Vagina (tissue), 2 donors: Measurements from ENCODE around the gene SUGCT.

ENCODE experiments used
- POLR2A ChIP-seq, 2 donors: fragments of 450-650 bp; IDR thresholded peaks; one replicate each; pipeline ENCODE4 v1.6.1; 2017; ENCODE audit warnings: antibody characterized with exemption in 2 of 2, mild to moderate bottlenecking in 2 of 2, moderate library complexity in 2 of 2
- POLR2AphosphoS5 ChIP-seq, 2 donors: sonication (generic); formaldehyde crosslinking; IDR thresholded peaks; one replicate each; pipeline ENCODE4 v1.9.0; 2017; ENCODE audit warnings: antibody characterized with exemption in 2 of 2, mild to moderate bottlenecking in 2 of 2, low read depth in 1 of 2; ENCODE audit not compliant: insufficient read depth in 1 of 2
- TF ChIP-seq, protein P1 (sequence below), 3 experiments: fragments of 450-650 bp in 2 of 3; fragments of 200-600 bp in 1 of 3; sonication (generic) in 1 of 3; IDR thresholded peaks; one replicate each; pipeline ENCODE4 v1.5.1; 2017 to 2019; ENCODE audit warnings: antibody characterized with exemption in 3 of 3, mild to moderate bottlenecking in 2 of 3, moderate library complexity in 2 of 3

DNA sequence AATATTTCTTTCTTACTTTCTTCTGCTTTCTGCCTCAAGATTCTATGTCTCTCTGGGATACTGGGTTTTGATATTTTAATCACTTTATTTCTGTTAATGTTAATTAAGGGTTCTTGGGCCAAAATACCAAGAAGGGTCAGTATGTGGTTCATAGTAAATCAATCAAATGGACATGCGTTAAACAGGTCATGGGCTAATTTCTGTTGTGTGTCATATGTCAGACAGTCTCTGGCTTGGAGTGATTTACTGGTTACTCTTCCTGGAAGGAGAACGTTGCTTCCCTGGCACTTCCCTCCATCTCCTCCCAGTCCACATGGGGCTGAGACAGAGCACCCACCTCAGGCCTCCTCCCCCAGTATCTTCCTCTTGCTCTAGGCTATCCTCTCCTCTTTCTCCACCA, 489.1 kb downstream of the SUGCT start:
- TF ChIP-seq POLR2A (IDR thresholded peaks at IDR 0.05): no peak
- TF ChIP-seq, protein P1, sequence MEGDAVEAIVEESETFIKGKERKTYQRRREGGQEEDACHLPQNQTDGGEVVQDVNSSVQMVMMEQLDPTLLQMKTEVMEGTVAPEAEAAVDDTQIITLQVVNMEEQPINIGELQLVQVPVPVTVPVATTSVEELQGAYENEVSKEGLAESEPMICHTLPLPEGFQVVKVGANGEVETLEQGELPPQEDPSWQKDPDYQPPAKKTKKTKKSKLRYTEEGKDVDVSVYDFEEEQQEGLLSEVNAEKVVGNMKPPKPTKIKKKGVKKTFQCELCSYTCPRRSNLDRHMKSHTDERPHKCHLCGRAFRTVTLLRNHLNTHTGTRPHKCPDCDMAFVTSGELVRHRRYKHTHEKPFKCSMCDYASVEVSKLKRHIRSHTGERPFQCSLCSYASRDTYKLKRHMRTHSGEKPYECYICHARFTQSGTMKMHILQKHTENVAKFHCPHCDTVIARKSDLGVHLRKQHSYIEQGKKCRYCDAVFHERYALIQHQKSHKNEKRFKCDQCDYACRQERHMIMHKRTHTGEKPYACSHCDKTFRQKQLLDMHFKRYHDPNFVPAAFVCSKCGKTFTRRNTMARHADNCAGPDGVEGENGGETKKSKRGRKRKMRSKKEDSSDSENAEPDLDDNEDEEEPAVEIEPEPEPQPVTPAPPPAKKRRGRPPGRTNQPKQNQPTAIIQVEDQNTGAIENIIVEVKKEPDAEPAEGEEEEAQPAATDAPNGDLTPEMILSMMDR (IDR thresholded peaks at IDR 0.05): no peak
- TF ChIP-seq POLR2AphosphoS5 (IDR thresholded peaks at IDR 0.05; ENCODE audit: insufficient read depth in 1 of 2, low read depth in 1 of 2): no peak
